GM10266 (cell line): ENCODE measurements around the gene GINS1.

Experiments used
- DNase-seq: peaks from one replicate; pipeline ENCODE4 v3.0.0; 2012; ENCODE audit errors: extremely low spot score
- CTCF ChIP-seq: IDR thresholded peaks from 2 replicates; pipeline ENCODE4 v1.5.1; 2012; ENCODE audit warnings: mild to moderate bottlenecking, low read depth; ENCODE audit not compliant: control insufficient read depth, insufficient read depth; ENCODE audit errors: missing control alignments

Gene GINS1

DNA sequence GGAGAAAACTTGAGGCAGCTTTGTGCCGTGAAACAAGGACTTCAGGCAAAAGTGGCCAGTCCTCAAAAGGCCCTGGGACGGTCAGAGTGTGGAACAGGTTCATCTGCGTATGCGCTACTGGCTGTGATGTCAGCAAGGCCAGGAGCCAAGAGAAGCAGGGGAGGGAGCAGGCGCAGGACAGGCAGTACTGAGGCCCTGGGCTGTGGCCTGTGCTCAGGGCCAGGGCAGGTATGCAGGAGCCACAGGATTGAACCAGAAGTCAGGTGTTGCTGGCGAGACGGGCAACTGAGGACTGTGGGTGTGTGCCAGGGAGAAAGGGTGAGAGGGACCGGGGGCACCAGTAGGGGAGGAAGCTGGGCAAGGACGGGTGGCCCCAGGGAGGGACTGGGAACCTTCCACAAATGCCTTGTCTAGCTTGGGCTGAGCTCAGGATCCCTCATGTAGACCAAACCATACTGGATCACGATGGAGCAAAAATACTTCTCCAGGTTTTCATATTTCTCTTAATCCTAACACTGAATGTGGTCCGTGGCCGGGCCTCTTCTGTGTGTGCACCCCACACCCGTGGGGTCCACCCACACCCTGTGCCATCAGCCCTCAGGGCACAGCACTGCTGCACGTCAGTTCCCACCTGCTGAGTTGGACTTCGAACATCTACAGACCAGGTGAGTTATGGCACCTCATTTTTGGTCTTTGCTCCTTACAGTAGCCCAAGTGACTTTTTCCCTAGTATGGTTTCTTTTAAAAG, 46.9 kb downstream of the GINS1 start:
- no peak for DNase-seq
- no peak for TF ChIP-seq CTCF

DNA sequence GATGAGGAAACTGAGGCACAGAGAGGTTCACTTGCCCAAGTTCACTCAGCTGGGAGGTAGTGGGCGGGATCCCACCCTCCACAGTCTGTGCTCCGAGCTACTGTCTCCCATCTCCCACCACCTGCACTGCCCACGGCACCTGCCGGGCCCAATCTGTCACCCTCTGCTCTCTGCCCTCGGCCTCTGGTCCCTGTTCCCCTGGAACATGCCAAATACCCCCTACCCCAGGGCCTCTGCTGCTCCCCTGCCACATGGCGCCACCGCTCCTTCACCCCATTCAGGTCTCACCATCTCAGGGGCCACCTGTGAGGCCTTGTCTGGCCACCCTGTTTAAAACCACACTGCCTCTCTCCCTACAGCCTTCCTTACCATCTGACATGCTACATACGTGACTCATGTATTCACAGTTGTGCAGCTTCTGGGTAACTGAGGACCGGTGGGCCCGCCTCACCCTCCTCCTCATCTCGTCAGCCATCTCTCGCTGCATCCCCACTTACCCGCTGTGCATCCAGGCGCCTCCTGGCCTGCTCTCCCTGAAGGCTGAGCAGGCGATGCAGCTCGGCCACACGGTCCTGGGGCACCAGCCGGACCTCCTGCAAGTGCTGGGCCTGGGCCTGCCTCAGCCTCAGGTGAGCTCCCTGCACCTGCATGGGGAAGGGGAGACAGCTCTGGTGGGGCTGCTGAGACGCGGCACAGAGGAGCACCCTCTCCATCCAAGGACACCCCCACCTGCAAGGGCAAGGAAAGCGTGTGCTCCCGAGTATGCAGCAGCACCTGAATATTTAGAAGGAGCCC, 50.6 kb downstream of the GINS1 start:
- DNase-seq, result no peak
- no peak for TF ChIP-seq CTCF

GRCh38 chr20:25459111-25459830, 51.8 kb downstream of the GINS1 start:
- TF ChIP-seq CTCF, result no peak
- no peak for DNase-seq

DNA sequence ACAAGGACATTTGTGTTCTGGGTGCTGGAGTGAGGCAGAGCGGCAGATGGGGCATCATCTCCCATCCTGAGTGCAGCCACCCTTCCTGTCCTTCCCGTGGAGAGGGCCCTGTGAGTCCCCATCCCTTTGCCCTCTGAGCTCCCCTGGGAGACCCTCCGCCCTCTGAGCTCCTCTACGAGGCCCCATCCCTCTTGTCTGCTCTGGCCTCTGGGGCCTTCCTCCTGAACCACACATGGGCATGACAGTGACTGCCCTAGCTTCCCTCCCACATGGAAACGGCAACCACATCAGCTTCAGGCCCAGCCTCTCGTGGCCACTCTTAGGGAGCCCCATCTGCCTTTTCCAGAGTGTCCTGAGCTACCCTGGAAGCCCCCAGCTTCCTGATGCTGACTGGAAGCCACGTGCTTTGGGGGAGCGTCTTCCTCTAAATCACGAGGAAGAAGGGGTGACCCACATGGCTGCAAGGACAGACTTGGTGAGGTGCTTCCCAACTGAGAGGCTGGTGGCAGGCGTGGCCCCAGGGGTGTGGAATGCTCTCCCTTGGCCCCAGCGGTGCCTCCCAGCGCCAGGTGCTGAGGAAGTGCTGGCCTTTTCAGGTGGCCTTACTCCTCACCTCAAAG, 52.6 kb downstream of the GINS1 start:
- no peak for DNase-seq
- TF ChIP-seq CTCF, result no peak

- no peak for DNase-seq
- no peak for TF ChIP-seq CTCF
Measured at GRCh38 chr20:25460566-25461280, 53.2 kb downstream of the GINS1 start.

DNA sequence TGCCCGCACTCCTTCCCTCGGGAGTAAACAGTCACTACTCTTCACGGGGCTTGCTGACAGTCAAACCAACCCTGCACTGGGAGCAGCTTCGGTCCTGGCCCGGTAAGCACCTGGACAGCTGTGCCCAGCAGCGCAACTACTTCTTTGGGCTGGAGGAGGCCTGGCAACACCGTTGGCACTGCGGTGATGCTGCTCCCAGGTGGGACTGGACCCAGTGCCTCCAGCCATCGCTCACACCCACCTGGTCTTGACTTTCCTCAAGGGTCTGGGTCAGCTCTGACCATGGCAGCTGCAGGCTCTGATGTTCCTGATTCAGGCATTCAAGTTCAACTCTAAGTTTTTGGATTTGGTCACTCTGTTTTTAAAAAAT, 53.8 kb downstream of the GINS1 start:
- DNase-seq, result no peak
- no peak for TF ChIP-seq CTCF
